ENCODE measurements around the gene MACIR. TPM values are rescaled to one million over a fixed set of nuclear protein-coding genes. Genes with fewer than 3 reads are reported as not detected.
A peak's percentile ranks its signal among the peaks of the same experiment; 100 is the strongest.

MACIR gene
- polyA plus RNA-seq, 3 donors = 1.2 to 1.9 (median 1.9) TPM

DNA sequence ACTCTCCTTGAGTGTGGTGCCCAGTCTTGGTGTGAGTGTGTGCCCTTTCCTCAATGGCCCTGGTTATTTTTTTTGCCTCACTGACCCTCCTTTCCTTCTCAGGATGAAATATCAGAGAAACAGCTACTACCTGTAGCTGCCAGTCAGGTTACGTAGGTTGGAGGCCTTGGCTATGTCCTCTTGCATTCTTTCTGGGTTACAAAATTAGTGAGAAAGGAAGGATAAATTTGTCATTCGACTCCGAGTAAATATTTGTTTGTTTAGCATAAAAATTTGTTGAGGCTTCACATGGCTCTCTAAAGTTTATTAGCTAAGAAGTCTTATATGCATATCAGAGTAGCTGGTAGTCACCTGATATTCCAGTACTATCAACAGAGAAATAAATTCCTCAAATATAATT lies 15.4 kb downstream of the MACIR start:
- no peak overlapping the region for H3K4me3 Mint-ChIP-seq
- no peak overlapping the region for H3K27ac ChIP-seq (ENCODE audit: low read depth in 1 of 2, low read length in 2 of 2)
- no peaks in the 10 kb centered on the region for H3K27me3 ChIP-seq (ENCODE audit: control insufficient read depth in 2 of 2, insufficient read depth in 2 of 2, low read length in 2 of 2)
- peaks cover 0 to 3% of the 10 kb centered on the region in 2 donors for H3K4me1 ChIP-seq (ENCODE audit: control insufficient read depth in 1 of 2, insufficient read depth in 2 of 2, low read length in 2 of 2)
- H3K9me3 Mint-ChIP-seq = no peaks in the 10 kb centered on the region
- no CpG with 5 or more reads among the region's 3 CpGs for WGBS (ENCODE audit: insufficient coverage)
- H2AFZ ChIP-seq (ENCODE audit: insufficient read depth, low read depth, low read length, poor library complexity, severe bottlenecking) = no peak overlapping the region
- H3K9me3 ChIP-seq (replicated peaks in 1 of 2; ENCODE audit: control insufficient read depth in 1 of 2, insufficient read depth in 1 of 2, low read length in 2 of 2) = no peaks in the 10 kb centered on the region
- TF ChIP-seq, protein P1, sequence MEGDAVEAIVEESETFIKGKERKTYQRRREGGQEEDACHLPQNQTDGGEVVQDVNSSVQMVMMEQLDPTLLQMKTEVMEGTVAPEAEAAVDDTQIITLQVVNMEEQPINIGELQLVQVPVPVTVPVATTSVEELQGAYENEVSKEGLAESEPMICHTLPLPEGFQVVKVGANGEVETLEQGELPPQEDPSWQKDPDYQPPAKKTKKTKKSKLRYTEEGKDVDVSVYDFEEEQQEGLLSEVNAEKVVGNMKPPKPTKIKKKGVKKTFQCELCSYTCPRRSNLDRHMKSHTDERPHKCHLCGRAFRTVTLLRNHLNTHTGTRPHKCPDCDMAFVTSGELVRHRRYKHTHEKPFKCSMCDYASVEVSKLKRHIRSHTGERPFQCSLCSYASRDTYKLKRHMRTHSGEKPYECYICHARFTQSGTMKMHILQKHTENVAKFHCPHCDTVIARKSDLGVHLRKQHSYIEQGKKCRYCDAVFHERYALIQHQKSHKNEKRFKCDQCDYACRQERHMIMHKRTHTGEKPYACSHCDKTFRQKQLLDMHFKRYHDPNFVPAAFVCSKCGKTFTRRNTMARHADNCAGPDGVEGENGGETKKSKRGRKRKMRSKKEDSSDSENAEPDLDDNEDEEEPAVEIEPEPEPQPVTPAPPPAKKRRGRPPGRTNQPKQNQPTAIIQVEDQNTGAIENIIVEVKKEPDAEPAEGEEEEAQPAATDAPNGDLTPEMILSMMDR (IDR thresholded peaks at IDR 0.05) = no peak
- no peak overlapping the region for H3K9ac ChIP-seq (ENCODE audit: insufficient read depth, low read length, poor library complexity, severe bottlenecking)
- H3K79me2 ChIP-seq (ENCODE audit: insufficient read depth, low read length) = peaks cover 17% of the 10 kb centered on the region
- no peaks in the 10 kb centered on the region for H4K20me1 ChIP-seq (ENCODE audit: insufficient read depth, low read length)
- H3K36me3 Mint-ChIP-seq = peaks cover 13 to 18% of the 10 kb centered on the region in 2 donors
- H3K4me3 ChIP-seq (replicated peaks in 1 of 3; ENCODE audit: low read depth in 2 of 3, low read length in 3 of 3) = no peak overlapping the region
- H3K4me2 ChIP-seq (replicated peaks; ENCODE audit: extremely low read depth, low read length, poor library complexity, severe bottlenecking) = no peak overlapping the region
- intact Hi-C loops (cut with micrococcal nuclease) = no loop called here
- no peak for DNase-seq
- H3K4me1 Mint-ChIP-seq = peaks cover 13% of the 10 kb centered on the region
- peak overlapping the region in 1 of 7 donors; percentile 62 for H3K27ac Mint-ChIP-seq
- no peaks in the 10 kb centered on the region for H3K27me3 Mint-ChIP-seq (ENCODE audit: low read depth in 3 of 3)
- H3K36me3 ChIP-seq (replicated peaks in 1 of 2; ENCODE audit: control insufficient read depth in 1 of 2, insufficient read depth in 2 of 2, low read length in 2 of 2) = peaks cover 12 to 17% of the 10 kb centered on the region in 2 donors

- H3K79me2 ChIP-seq (ENCODE audit: insufficient read depth, low read length) = peaks cover 17% of the 10 kb centered on the region
- peaks cover 8 to 10% of the 10 kb centered on the region in 2 donors for H3K4me1 ChIP-seq (ENCODE audit: control insufficient read depth in 1 of 2, insufficient read depth in 2 of 2, low read length in 2 of 2)
- H3K9me3 ChIP-seq (replicated peaks in 1 of 2; ENCODE audit: control insufficient read depth in 1 of 2, insufficient read depth in 1 of 2, low read length in 2 of 2) = no peaks in the 10 kb centered on the region
- Mint-ChIP-seq H3K36me3 (peaks cover 13 to 18% of the 10 kb centered on the region in 2 donors), H3K9me3 (no peaks in the 10 kb centered on the region), H3K27ac (no peak overlapping the region), H3K4me3 (no peak overlapping the region), H3K27me3 (ENCODE audit: low read depth in 3 of 3) (no peaks in the 10 kb centered on the region), H3K4me1 (peaks cover 20% of the 10 kb centered on the region)
- intact Hi-C loops (cut with micrococcal nuclease) = no loop called here
- no peak overlapping the region for H3K9ac ChIP-seq (ENCODE audit: insufficient read depth, low read length, poor library complexity, severe bottlenecking)
- H3K4me2 ChIP-seq (replicated peaks; ENCODE audit: extremely low read depth, low read length, poor library complexity, severe bottlenecking) = no peak overlapping the region
- no peak for DNase-seq
- H2AFZ ChIP-seq (ENCODE audit: insufficient read depth, low read depth, low read length, poor library complexity, severe bottlenecking) = no peak overlapping the region
- H3K27me3 ChIP-seq (ENCODE audit: control insufficient read depth in 2 of 2, insufficient read depth in 2 of 2, low read length in 2 of 2) = no peaks in the 10 kb centered on the region
- peaks cover 12 to 17% of the 10 kb centered on the region in 2 donors for H3K36me3 ChIP-seq (replicated peaks in 1 of 2; ENCODE audit: control insufficient read depth in 1 of 2, insufficient read depth in 2 of 2, low read length in 2 of 2)
- no peak overlapping the region for H3K4me3 ChIP-seq (replicated peaks in 1 of 3; ENCODE audit: low read depth in 2 of 3, low read length in 3 of 3)
- 97% methylated on average over 12 of the region's 12 CpGs for WGBS (ENCODE audit: insufficient coverage)
- no peak overlapping the region for H3K27ac ChIP-seq (ENCODE audit: low read depth in 1 of 2, low read length in 2 of 2)
- H4K20me1 ChIP-seq (ENCODE audit: insufficient read depth, low read length) = no peaks in the 10 kb centered on the region
- TF ChIP-seq, protein P1 (IDR thresholded peaks at IDR 0.05) = no peak
These were observed 17.3 kb downstream of the MACIR start for GRCh38 chr5:103275851-103276250.
